Fibroblast of skin of right quadriceps (primary cell): ENCODE measurements around the gene GSG1.
A peak's percentile ranks its signal among the peaks of the same experiment; 100 is the strongest.

ENCODE experiments used
- DNase-seq: peaks from one replicate; pipeline ENCODE4 v3.0.0-alpha.2; 2013

Gene GSG1

DNA sequence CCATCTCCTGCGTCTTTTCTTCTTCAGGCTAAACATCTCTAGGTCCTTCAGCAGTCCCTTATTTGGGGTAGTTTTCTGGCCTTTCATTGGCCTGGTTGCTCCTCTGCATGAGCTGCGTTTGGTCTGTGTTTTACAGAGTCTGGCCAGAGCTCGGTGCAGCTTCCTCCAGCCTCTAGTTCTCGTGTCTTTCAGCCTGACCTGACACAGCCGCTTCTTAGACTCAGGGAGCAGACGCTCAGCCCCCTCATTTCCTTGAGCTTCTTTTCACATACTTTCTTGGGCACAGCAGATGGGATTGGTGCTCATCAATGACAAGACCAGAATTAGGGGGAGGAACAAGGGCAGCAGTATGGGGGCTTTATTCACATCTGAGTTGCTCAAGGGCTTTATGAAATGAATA lies 13.6 kb upstream of the GSG1 start:
- DNase-seq = no peak

DNA sequence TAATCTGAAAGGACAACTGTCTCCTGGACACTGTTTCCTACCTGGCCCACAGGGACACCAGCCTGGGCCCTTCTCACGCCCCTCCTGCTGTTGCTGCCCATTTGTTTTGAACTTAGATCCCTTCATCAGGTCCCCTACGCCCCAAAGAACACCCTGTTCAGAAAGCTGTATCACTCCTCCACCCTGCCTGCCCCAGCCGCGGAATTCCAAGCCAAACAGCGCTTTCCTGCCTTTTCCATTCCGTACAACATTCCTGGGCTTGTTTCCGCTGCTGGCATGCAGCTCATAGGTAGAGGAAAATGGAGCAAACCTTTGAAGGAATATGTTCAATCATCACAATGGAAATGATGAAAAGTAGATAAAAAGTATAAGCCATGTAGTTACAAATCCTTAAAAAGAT lies 12.8 kb upstream of the GSG1 start:
- DNase-seq = no peak

DNA sequence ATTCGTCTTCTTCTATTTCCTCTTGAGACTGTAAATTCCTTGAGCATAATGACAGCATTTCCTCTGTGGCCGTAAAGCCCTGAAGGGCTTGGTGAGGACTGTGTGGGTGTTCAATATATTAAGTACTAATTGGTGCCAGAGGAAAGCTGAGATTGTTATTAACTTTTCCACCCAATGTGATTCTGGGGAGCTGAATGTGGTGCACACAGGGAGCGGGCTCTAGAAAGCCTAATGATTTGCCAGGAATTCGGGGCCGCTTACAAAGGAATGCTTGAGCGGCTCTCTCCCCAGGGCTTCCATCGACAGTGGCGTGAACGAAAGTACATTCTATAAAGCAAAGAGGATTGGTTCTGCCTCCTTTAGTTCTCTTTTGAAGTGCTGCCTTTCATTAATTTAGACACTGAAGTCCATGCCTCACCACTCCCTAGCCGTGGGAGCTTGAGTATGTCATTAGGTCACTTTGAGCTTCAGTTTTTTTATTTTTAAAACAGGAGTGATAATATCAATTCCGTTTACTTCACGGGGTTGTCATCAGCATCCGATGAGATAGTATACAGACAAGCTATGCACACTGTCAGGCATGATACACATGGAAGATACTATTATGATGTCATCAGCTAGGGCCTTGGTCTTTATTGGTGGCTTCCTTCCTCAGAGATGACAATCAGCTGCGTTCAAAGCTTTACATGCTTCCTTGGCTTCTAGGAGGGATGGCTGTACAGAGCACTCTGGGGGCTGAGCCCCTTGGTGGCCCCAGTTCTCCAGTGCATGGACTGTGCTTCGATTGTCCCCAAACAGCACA lies 11.0 kb upstream of the GSG1 start:
- no peak for DNase-seq

DNA sequence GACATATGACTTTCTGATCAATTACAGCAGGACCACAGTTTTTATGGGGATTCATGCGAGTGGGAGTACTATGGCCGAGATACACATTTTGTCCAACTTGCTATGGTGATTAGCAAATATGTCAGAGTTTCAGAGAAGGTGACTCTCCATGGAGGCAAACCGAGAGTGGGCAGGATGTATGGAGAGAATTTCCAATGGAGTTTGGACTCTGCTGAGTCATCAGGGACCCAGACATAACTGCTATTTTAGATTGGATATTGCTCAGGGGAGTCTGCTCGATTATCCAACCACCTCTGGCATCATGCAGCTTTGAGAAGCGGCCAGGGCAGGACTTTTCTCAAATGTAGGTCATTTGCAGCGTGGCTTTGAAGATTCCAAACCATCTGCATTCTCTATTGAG lies 9.5 kb upstream of the GSG1 start:
- DNase-seq = no peak

DNA sequence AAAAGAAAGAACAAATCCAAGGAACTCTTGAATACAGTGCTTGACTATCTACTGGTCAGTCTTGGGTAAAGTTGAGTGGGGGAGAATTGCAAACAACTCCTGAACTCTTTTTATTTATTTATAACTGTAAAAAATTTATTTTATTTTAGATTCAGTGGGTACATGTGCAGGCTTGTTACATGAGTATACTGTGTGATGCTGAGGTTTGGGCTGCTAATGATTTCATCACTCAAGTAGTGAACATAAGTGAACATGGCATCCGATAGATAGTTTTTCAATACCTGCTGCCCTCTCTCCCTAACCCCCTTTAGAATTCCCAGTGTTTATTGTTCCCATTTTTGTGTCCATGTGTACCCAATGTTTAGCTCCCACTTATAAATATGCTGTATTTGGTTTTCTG lies 3.2 kb upstream of the GSG1 start:
- no peak for DNase-seq

DNA sequence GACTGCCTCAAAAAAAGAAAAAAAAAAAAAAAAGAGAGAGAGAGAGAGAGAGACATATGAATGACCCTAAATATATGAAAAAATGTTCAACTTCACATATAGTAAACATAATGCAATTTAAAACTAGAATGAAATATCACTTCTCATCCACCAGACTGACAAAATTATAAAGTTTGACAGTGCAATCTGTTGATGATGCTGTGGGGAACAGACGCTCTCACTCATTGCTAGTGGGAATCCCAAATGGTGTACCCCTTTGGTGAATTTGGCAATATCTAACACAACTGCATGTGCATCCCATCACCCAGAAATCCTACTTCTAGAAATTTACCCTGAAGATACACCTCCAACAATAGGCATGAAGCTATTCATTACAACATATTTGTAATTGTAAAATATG lies 2.3 kb upstream of the GSG1 start:
- no peak for DNase-seq

DNA sequence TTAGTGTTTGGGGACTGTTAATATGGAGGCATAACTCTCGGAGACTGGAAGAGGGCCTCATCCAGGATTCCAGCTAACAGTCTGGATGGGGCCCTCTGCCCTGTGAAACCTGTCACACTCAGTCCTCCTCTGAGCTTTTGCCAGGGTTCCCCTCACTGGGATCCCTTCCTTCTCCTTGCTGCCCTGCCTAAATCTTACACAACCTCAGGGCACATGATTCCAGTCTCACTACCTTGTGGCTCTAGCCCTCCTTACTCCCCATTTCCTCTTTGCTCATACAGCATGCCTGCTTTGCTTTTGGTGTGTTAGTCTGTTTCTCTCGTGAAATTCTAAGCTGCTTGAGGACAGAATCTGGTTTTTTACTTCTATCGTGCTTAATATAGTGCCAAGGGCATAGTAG lies 942 bp upstream of the GSG1 start:
- DNase-seq = no peak

DNA sequence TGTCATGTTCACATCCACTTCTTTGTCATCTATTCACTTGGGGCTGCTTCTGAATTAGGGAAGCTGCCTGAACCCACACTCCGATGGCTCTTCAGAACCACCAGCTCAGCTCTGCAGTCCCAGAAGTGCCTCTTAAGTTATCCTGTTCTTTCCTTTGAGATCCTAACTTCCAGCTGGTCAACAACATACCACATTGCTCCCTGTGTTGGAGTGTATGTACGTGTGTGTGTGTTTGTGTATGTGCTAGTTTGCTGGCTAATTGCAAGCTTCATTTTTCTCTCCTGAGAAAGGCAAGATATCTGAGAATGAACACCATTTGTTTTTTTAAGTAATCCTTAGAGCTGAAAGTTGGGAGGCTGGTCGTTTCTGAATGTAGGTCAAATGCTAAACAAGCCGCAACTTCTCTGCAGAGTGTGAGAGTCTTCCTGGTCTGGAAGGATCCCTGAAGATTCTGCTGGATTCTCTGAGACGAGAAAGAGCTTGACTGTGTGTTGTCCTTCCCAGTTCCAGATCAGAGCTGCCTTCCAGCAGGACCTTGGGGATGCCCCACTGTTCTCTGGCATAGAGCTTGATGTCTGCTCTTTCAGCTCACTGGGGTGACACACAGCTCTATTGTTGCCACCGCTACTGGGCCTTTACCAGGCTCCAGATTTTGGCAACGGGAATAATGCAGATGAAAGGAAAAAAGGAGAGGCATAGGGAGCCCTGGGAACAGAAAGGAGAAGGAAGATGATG lies 839 bp downstream of the GSG1 start:
- no peak for DNase-seq

DNA sequence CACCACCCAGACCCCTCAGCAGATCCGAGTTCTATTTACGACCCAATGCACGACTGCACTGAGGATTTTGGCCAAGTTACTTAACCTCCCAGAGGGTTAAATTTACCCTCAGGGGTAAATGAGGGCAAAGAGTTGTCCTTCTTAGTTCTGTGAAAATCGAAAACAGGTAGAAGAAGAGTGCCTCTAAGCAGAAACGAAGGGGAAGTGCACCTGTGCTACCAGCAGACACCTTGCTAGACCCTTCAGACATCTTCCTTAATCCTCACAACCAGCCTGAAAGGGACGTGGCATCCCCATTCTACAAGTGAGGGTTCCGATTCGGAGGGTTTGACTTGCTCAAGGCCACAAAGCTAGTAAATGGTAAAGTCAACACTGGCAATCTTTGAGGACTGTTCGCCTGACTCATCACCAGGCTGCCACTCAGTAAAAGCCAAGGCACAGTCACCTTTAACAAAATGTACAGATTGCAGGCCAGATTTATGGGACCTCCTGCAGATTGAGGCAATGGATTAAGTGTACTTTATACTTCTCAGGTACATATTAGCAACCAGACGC lies 1.6 kb downstream of the GSG1 start:
- DNase-seq = no peak

DNA sequence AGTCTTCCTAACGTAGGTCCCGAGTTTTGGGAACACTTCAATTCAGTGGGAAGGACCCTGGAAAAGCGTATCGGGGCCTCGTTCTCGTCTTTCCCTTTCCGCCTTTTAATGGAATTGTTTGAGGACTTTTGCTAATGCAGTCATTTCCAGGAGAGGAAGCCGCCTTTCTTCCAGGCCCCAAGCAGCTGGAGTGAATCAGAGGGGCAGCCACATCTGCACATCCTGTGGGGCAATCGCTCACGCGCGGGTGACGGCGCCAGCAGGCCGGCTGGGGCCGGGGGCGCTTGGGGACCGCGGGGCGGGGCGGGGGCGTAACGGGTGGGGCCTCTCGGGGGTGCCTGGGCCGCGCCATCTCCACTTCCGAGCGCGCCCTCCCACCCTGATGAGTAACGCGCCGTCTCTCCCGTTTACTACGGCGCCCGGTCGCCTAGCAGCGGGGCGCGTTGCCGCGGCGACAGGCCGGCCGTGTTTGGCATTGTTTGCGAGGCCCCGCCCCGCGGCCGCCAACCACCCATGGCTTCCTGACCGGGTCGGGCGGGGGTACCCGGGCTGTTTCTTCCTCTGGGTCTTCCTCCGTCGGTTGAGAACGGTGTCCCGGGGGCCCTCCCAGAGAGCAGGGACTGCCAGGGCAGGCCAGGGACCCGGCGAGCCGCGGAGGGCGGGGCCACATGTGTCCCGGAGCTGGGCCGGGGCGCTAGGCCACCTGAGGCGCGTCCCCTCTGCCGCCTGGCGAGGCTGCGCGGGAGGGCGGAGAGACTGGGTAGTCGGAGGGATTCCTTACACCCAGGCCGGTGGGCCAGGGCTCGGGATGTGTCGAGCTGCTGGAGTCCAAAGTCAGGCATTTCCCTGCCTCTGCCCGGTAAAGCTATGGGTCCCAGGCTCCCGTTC lies 2.3 kb downstream of the GSG1 start:
- DNase-seq = peak; percentile 95

DNA sequence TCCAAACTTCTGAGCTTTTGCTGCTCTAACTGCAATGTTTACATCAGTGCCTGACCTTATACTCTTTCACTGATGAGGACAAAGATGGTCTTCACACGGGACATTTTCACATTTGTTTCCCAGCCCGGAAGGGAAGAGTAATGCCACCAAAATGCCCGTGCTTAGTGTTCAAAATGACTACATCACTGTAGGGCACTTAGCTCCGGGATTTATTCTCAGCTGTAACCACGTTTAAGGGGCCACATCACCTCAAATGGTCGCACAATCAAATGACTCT lies 2.9 kb downstream of the GSG1 start:
- DNase-seq = no peak

DNA sequence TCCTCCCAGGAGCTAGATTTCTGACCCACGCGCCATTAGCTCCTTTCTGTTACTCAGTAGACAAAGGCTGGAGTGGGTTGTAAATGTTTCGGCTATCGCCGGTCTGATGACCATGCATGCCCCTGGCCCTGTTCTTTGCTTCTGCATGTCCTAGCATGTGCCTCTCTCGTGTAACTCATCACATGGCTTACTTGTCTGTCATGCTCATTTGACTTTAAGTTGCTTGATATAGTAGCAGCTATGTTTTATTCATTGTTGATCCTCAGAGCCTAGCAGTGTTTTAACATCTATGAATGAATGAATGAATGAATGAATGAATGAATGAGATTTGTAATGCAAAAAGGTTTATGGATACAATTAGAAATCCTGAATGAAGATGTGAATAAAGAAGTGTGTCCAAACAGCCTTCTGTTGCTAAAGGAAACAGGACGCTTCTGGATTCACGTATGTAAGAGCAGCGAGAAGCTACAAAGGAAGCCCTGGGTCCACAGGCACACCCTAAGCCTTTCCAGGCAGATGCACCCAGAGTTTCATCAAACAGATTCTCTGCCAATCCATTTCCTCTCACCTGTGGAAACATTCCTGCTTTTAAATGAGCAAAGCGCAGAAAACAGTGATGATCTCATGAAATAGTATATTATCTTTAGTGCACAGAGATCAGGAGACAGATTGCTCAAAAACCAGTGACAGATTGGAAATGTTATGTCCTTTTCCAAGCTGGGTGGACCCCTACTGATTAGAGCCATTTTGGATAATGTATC lies 3.4 kb downstream of the GSG1 start:
- no peak for DNase-seq

DNA sequence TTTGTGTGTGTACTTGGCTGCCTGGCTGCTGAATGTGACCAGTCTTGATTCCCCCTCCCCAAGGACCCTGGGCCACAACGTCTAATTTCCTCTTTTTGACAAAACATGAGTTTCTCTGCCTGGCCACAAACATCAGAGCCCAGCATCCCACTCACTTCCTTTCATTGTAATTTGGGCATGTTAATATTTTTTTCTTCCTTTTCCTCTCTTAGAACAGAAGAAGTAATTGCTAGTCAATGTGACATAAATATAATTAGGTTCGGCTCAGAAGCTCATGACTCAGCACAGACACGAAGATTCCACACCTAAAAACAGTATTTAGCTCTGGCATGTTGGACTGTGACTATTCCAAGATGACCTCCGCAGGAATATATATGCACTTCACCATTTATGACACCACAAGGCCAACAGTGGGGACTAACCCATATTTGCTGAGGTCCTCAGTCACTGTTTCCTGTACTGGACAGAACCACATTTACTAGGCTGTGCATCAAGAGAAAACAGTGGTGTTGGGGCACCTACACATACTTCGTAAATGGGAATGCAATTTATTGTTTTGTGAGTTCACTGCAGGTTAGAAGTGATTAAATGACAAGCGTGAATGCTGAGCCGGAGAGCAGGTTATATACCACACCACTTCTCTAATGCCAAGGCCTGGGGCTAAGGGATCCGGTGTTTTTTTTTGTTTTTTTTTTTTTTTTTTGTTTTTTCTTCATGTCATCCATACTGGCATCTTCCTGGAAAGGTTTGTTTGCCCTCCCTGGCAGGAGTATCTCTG lies 4.2 kb downstream of the GSG1 start:
- DNase-seq = peak; percentile 38

DNA sequence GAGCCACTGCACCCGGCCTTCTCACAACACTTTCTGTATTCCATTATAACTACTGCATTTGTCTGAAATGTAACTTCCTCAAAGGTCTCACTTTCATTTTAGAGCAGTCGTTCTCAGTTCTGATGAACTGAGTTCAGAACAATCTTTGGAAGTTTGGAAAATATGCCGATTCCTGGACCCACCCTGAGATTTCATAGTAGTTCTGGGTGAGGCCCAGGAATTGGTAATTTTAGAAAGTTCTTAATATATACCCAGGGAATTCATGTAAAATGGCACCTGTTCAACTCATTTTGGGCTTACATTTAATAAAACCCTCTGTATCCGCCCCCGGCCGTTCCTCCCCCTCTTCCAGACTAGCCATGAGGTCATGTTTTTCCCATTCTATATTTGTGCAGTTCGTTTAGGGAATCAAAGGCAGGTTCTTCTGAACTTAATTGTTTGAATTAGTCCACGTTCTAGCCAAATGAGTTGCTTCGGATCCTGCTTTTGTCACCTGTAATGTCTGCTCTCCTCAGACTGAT lies 5.9 kb downstream of the GSG1 start:
- no peak for DNase-seq

DNA sequence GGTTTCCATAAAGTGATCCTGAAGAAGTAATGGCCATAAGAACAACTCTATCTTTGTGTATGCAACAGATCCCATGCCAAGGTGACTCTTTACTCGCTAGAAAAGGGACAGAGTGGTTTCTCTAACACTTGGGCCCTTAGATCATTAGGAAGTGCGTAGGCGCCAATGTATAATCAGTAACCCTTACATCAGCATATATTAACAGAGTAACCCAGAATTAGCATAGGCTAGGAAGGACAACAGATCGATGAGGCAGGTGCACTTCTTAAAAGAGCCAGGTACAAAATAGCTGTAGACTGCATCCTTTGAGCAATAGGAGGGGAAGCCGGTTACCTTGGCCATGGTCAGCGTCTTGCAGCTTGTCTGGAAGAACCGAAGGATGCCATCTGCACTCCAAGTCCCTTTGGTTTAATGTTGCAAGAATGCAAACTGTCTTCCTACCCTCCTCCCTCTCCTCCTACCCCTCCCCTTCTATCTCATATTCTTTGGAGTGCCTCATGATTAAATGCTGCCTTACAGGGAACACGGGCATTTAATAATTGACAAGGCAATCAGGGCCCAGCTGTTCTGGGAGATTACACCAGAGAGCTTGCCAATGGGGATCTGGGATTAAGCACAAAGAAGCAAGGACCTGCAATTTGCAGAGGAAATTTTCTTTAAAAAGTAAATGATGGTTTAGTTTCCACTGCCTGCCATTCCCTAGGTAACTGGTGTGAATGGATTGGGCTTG lies 8.0 kb downstream of the GSG1 start:
- no peak for DNase-seq

DNA sequence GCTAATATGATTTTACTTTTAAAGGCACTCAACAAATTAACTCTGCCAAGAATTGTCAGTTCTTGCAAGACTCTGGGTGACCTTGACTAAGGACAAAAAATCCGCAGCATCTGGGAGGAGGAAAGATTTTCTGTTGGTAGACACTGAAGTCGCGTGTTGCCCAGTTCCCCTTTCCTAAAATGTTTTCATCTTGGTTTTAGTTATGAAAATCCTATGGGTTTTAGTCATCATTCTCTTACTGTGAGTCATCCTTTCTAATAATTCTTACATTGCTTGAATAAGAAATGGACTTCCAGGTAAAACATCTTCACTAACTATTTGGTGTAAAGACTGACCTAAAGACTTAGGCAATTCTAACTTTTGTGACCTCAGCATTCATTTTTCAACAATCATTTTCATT lies 9.1 kb downstream of the GSG1 start:
- peak; percentile 68 for DNase-seq

DNA sequence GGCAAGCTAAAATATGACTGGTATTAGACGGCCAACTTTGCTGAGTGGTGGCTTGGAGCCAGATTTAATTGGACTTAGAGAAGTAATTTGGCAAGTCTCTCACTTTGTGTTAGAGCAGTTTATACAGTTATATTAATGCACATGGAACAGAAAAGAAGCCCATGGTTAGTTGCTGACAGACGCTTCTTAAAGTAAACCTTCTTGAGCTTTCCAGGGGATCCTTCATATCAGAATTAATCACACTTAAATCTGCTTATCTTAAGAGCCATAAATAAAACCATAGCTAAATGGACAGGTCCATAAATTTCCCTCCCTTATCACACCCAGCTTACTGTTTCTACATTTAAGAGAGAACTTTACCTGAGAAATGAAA lies 9.6 kb downstream of the GSG1 start:
- DNase-seq = peak; percentile 44

DNA sequence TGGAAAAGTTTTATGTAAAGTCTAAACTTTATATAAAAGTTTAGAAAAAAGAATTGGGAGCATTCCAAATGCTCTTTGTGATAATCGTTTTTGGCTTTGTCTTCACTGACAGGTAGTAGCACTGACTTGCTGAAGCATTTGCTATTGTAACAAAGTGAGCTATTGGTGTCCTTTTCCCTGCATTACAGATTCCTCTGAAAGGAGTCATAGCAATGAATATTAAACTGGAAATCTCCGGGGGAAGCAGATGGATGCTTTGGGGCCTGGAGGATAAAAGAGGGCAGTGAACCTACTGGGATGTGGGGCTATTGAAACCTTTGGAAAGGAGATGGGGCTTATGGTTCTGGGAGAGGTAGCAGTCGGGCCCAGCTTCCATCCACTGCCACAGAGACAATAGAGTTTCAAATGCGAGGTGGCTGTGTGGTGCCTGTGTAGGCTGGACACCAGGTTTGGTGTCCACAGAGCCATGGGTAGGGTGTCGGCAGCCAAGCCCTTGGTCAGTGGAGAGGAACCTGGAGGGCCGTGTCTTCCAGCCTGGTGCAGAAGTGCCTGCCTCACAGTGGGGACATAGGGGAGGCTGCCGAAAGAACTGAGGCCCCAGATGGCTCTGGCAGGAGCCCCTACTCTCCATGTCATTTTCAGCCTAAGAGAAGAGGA lies 10.1 kb downstream of the GSG1 start:
- DNase-seq = peak; percentile 65

DNA sequence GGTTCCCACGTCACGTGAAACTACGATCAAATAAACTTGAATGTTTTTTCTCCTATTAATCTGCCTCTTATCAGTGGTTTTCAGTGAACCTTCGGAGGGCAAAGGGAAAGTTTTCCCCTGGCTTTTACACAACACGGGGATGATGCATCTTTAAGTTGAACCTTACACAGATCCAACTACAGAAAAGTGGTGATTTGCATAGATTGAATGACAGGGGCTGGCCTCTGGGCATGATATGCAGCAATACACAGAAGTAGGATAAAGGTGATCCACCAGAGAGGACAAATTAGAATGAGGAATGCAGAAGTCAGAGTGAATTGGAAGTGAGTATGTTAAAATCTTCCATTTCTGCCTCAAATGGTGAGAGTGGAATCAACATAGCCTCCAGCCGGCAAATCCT lies 11.6 kb downstream of the GSG1 start:
- no peak for DNase-seq

DNA sequence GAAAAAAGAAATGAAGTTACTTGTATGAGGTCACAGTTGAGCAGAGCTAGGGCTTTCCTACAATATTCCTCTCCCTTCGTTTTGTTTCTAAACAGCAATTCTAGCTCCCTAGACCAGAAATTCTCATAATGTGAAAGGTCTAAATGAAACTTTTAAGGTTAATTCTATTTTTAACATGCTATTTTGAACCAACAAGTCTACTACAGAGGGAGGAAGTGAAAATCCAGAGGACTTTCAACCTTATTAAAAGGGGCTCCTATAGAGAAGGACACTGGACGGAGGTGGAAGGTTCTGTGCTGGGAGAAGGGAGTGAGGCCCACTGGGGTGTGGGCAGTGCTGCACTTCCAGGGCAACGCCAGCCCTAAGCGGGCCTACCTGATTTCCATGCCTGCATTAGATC lies 13.4 kb downstream of the GSG1 start:
- DNase-seq = no peak

DNA sequence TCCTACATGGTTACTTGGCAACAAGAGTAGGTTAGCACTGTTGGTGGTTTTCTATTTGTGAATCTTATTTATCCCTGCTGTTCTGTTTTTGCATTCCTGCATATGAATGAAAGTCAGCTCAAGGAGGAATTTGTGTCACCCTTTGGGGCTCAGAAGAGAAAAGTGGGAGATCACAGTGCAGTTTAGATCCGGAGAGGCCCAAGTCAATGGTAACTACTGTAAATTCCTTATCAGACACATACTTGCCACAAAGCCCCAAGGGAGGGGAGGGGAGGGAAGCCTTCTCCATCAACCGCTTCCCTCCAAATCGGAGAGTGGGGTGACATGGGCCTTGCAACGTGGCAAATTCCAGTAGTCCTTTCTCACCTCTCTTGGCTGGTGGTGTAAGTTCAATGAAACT lies 15.0 kb downstream of the GSG1 start:
- no peak for DNase-seq
